AG10803 (cell line): Measurements from ENCODE around the gene USP17L15.
"Not testable (repeated sequence)": the region's sequence is repeated elsewhere in the genome, so short reads cannot be mapped to it uniquely, and the experiment has no call there.

ENCODE experiments used
- DNase-seq: peaks from one replicate; pipeline ENCODE4 v3.0.0; 2010; ENCODE audit warnings: low read depth
- H3K4me3 ChIP-seq: 2 replicates; pipeline ENCODE4 v1.5.1; 2011; ENCODE audit warnings: mild to moderate bottlenecking, low read length, control low read depth

Gene USP17L15, protein sequence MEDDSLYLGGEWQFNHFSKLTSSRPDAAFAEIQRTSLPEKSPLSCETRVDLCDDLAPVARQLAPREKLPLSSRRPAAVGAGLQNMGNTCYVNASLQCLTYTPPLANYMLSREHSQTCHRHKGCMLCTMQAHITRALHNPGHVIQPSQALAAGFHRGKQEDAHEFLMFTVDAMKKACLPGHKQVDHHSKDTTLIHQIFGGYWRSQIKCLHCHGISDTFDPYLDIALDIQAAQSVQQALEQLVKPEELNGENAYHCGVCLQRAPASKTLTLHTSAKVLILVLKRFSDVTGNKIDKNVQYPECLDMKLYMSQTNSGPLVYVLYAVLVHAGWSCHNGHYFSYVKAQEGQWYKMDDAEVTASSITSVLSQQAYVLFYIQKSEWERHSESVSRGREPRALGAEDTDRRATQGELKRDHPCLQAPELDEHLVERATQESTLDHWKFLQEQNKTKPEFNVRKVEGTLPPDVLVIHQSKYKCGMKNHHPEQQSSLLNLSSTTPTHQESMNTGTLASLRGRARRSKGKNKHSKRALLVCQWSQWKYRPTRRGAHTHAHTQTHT

DNA sequence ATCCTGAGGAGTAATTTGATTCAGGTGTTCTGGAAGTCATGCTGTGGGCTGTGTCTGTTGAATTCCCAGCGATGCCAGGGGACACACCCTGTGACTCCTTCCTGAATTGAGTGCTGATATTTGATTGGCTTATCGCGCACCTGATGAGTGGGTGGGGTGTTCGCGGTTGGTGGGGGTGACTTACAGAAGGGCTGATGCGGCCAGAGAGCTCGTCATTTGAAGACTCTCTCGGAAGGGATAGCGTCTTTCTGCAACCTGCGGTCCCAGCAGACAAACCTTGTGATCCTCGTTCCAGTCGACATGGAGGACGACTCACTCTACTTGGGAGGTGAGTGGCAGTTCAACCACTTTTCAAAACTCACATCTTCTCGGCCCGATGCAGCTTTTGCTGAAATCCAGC is at the start of gene USP17L15:
USP17L15 (plus strand) TSS at position 301 of the 400 bp plus-strand sequence; CDS start at position 301, 0 bp downstream.
- H3K4me3 ChIP-seq, DNase-seq: not testable (repeated sequence)

- not testable (repeated sequence) for H3K4me3 ChIP-seq, DNase-seq
Observed at GRCh38 chr4:9210357-9210756, 23.8 kb upstream of the USP17L15 start, which contains the start of gene USP17L10. USP17L10 (plus strand) TSS chr4:9210657; CDS start chr4:9210657, 0 bp downstream.

- DNase-seq: not testable (repeated sequence)
Observed at GRCh38 chr4:9214701-9215100, 19.5 kb upstream of the USP17L15 start.

DNA sequence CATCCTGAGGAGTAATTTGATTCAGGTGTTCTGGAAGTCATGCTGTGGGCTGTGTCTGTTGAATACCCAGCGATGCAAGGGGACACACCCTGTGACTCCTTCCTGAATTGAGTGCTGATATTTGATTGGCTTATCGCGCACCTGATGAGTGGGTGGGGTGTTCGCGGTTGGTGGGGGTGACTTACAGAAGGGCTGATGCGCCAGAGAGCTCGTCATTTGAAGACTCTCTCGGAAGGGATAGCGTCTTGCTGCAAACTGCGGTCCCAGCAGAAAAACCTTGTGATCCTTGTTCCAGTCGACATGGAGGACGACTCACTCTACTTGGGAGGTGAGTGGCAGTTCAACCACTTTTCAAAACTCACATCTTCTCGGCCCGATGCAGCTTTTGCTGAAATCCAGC is 19.1 kb upstream of the USP17L15 start, which contains the start of gene USP17L11:
USP17L11 (plus strand) TSS at position 301 of the 400 bp plus-strand sequence; CDS start at position 301, 0 bp downstream.
- not testable (repeated sequence) for DNase-seq, H3K4me3 ChIP-seq

More at GRCh38 chr4:9214701-9215100, 19.5 kb upstream of the USP17L15 start:
- not testable (repeated sequence) for H3K4me3 ChIP-seq

GRCh38 chr4:9219852-9220251 is 14.3 kb upstream of the USP17L15 start, which contains the start of gene USP17L12:
USP17L12 (plus strand) TSS chr4:9220152; CDS start chr4:9220152, 0 bp downstream.
- not testable (repeated sequence) for DNase-seq, H3K4me3 ChIP-seq

DNA sequence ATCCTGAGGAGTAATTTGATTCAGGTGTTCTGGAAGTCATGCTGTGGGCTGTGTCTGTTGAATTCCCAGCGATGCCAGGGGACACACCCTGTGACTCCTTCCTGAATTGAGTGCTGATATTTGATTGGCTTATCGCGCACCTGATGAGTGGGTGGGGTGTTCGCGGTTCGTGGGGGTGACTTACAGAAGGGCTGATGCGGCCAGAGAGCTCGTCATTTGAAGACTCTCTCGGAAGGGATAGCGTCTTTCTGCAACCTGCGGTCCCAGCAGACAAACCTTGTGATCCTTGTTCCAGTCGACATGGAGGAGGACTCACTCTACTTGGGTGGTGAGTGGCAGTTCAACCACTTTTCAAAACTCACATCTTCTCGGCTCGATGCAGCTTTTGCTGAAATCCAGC is 9.6 kb upstream of the USP17L15 start, which contains the start of gene USP17L13:
USP17L13 (plus strand) TSS at position 301 of the 400 bp plus-strand sequence; CDS start at position 301, 0 bp downstream.
- not testable (repeated sequence) for H3K4me3 ChIP-seq, DNase-seq

DNA sequence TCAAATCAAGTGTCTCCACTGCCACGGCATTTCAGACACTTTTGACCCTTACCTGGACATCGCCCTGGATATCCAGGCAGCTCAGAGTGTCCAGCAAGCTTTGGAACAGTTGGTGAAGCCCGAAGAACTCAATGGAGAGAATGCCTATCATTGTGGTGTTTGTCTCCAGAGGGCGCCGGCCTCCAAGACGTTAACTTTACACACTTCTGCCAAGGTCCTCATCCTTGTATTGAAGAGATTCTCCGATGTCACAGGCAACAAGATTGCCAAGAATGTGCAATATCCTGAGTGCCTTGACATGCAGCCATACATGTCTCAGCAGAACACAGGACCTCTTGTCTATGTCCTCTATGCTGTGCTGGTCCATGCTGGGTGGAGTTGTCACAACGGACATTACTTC is 3.9 kb upstream of the USP17L15 start:
- not testable (repeated sequence) for H3K4me3 ChIP-seq, DNase-seq

GRCh38 chr4:9238461-9238860 is 4.3 kb downstream of the USP17L15 start:
- peak; percentile 1 for DNase-seq
- not testable (repeated sequence) for H3K4me3 ChIP-seq

DNA sequence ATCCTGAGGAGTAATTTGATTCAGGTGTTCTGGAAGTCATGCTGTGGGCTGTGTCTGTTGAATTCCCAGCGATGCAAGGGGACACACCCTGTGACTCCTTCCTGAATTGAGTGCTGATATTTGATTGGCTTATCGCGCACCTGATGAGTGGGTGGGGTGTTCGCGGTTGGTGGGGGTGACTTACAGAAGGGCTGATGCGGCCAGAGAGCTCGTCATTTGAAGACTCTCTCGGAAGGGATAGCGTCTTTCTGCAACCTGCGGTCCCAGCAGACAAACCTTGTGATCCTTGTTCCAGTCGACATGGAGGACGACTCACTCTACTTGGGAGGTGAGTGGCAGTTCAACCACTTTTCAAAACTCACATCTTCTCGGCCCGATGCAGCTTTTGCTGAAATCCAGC is 9.4 kb downstream of the USP17L15 start, which contains the start of gene USP17L17:
USP17L17 (plus strand) TSS at position 301 of the 400 bp plus-strand sequence; CDS start at position 301, 0 bp downstream.
- H3K4me3 ChIP-seq, DNase-seq: not testable (repeated sequence)

GRCh38 chr4:9247953-9248680 is 13.9 kb downstream of the USP17L15 start, which contains the start of gene USP17L18:
USP17L18 (plus strand) TSS chr4:9248630; CDS start chr4:9248630, 0 bp downstream.
- not testable (repeated sequence) for DNase-seq, H3K4me3 ChIP-seq

GRCh38 chr4:9253078-9253477 is 18.9 kb downstream of the USP17L15 start, which contains the start of gene USP17L19:
USP17L19 (plus strand) TSS chr4:9253378; CDS start chr4:9253378, 0 bp downstream.
- H3K4me3 ChIP-seq: not testable (repeated sequence)

GRCh38 chr4:9257824-9258223 is 23.6 kb downstream of the USP17L15 start, which contains the start of gene USP17L20:
USP17L20 (plus strand) TSS chr4:9258124; CDS start chr4:9258124, 0 bp downstream.
- DNase-seq, H3K4me3 ChIP-seq: not testable (repeated sequence)

More at GRCh38 chr4:9253078-9253477, 18.9 kb downstream of the USP17L15 start, which contains the start of gene USP17L19:
- DNase-seq: not testable (repeated sequence)

DNA sequence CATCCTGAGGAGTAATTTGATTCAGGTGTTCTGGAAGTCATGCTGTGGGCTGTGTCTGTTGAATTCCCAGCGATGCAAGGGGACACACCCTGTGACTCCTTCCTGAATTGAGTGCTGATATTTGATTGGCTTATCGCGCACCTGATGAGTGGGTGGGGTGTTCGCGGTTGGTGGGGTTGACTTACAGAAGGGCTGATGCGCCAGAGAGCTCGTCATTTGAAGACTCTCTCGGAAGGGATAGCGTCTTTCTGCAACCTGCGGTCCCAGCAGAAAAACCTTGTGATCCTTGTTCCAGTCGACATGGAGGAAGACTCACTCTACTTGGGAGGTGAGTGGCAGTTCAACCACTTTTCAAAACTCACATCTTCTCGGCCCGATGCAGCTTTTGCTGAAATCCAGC is 28.4 kb downstream of the USP17L15 start, which contains the start of gene USP17L21:
USP17L21 (plus strand) TSS at position 301 of the 400 bp plus-strand sequence; CDS start at position 301, 0 bp downstream.
- not testable (repeated sequence) for H3K4me3 ChIP-seq, DNase-seq

DNA sequence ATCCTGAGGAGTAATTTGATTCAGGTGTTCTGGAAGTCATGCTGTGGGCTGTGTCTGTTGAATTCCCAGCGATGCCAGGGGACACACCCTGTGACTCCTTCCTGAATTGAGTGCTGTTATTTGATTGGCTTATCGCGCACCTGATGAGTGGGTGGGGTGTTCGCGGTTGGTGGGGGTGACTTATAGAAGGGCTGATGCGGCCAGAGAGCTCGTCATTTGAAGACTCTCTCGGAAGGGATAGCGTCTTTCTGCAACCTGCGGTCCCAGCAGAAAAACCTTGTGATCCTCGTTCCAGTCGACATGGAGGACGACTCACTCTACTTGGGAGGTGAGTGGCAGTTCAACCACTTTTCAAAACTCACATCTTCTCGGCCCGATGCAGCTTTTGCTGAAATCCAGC is 33.1 kb downstream of the USP17L15 start, which contains the start of gene USP17L22:
USP17L22 (plus strand) TSS at position 301 of the 400 bp plus-strand sequence; CDS start at position 301, 0 bp downstream.
- not testable (repeated sequence) for H3K4me3 ChIP-seq, DNase-seq

- not testable (repeated sequence) for H3K4me3 ChIP-seq, DNase-seq
Observed at GRCh38 chr4:9271719-9272118, 37.5 kb downstream of the USP17L15 start.
